GM12801 (cell line): ENCODE measurements around the gene TIMD4.
A peak's percentile ranks its signal among the peaks of the same experiment; 100 is the strongest.

ENCODE experiments used
- CTCF ChIP-seq: IDR thresholded peaks from one replicate; pipeline ENCODE4 v1.5.1; 2011; ENCODE audit warnings: control low read depth; ENCODE audit not compliant: insufficient read length; ENCODE audit errors: extremely low read depth

The TIMD4 gene

GRCh38 chr5:156936972-156937371, 26.1 kb downstream of the TIMD4 start:
- TF ChIP-seq CTCF, result no peak

- peak; percentile 32 for TF ChIP-seq CTCF
These were observed 28.4 kb downstream of the TIMD4 start for GRCh38 chr5:156934450-156935211.

- no peak for TF ChIP-seq CTCF
These were observed 33.6 kb downstream of the TIMD4 start for GRCh38 chr5:156929366-156929948.

- TF ChIP-seq CTCF, result no peak
These were observed 35.5 kb downstream of the TIMD4 start for GRCh38 chr5:156927545-156927944.

- no peak for TF ChIP-seq CTCF
These were observed 40.7 kb downstream of the TIMD4 start for GRCh38 chr5:156922207-156922792.

- TF ChIP-seq CTCF, result no peak
These were observed 42.1 kb downstream of the TIMD4 start for GRCh38 chr5:156920861-156921431.

- TF ChIP-seq CTCF, result no peak
These were observed 42.8 kb downstream of the TIMD4 start for GRCh38 chr5:156920042-156920860.
